Measurements from ENCODE around the gene ACTL7A.

- TF ChIP-seq TCF7L2 (IDR thresholded peaks at IDR 0.05; ENCODE audit: borderline replicate concordance, low read depth, low read length) (no peak), ZNF114 (tag by site-specific recombination; IDR thresholded peaks at IDR 0.05) (no peak), CTCF (tag by site-specific recombination; IDR thresholded peaks at IDR 0.05) (no peak), ZNF423 (tag by site-specific recombination; IDR thresholded peaks at IDR 0.05) (no peak)
These were observed 26.2 kb upstream of the ACTL7A start for GRCh38 chr9:108835831-108836230.

Measured in HEK293 (cell line).